Endothelial cell of umbilical vein (primary cell): ENCODE data around the gene KCNJ6.

Experiments used
- CTCF ChIP-seq, 2 donors: IDR thresholded peaks; 1 replicate in 1 of 2; 2 replicates in 1 of 2; pipeline ENCODE4 v1.5.1; 2011; ENCODE audit warnings: low read length in 2 of 2, mild to moderate bottlenecking in 2 of 2, moderate library complexity in 2 of 2, control low read depth in 1 of 2, inconsistent platforms in 1 of 2, low read depth in 1 of 2; ENCODE audit not compliant: insufficient read depth in 1 of 2; ENCODE audit errors: extremely low read depth in 1 of 2
- EZH2 ChIP-seq: IDR thresholded peaks from 2 replicates; pipeline ENCODE4 v1.6.1; 2012; ENCODE audit warnings: borderline replicate concordance, low read depth, mild to moderate bottlenecking, moderate library complexity, low read length, inconsistent platforms; ENCODE audit not compliant: severe bottlenecking
- FOS ChIP-seq: IDR thresholded peaks from 2 replicates; pipeline ENCODE4 v1.6.1; 2011; ENCODE audit warnings: mild to moderate bottlenecking, low read length, moderate library complexity, borderline replicate concordance; ENCODE audit not compliant: insufficient read depth
- GATA2 ChIP-seq: IDR thresholded peaks from 2 replicates; pipeline ENCODE4 v1.7.0; 2011; ENCODE audit warnings: low read depth, mild to moderate bottlenecking, moderate library complexity, mixed read lengths, low read length; ENCODE audit not compliant: insufficient read length, insufficient read depth
- MAX ChIP-seq: IDR thresholded peaks from 2 replicates; pipeline ENCODE4 v1.6.1; 2011; ENCODE audit not compliant: insufficient read depth, insufficient read length
- MYC ChIP-seq: IDR thresholded peaks from one replicate; pipeline ENCODE4 v1.6.1; 2011; ENCODE audit warnings: mild to moderate bottlenecking, low read depth, low read length
- POLR2A ChIP-seq: IDR thresholded peaks from 2 replicates; pipeline ENCODE4 v1.6.1; 2012; ENCODE audit warnings: low read depth, mild to moderate bottlenecking, control low read depth, low read length
- POLR2AphosphoS5 ChIP-seq: IDR thresholded peaks from 2 replicates; pipeline ENCODE4 v1.6.1; 2012; ENCODE audit warnings: low read depth, mild to moderate bottlenecking, control low read depth, low read length, moderate library complexity; ENCODE audit not compliant: insufficient read depth

DNA sequence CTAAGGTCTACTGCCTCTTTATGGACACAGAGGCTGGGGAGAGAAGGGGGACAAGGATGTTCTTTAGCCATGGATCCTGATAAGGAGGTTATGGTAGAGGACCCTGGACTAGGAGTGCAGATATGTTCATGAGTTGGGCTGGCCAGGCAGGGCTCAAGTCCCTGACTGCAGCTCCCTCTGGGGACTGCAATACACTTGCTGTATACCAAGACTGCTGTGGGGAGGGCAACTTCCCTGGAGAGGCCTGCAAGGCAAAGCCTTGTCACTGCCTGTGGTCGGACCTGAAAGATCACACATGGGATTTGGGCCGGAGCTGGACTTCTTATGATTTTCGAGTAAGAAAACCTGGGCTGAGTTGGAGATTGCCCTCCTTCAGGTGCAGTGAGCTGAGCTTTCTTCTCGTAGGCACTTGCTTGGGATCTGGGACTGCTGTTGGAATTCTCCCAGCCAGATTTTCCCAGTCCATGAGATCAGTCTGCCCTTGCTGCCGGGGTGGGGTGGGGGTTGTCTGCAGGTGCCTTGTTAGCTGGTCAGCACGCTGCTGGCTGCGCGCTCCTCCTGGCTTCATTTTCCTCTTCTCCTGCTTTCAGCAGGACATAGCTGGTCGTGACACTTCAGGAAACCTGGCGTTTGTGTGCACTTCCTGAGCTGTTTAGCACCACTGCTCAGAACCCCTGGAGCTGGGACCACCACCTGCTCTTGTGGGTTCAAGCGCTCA lies 49.0 kb upstream of the KCNJ6 start:
- no peak for TF ChIP-seq CTCF (IDR thresholded peaks at IDR 0.05; ENCODE audit: extremely low read depth in 1 of 2, insufficient read depth in 1 of 2, low read depth in 1 of 2, low read length in 2 of 2)
- no peak for TF ChIP-seq EZH2
- no peak for TF ChIP-seq POLR2AphosphoS5
- no peak for TF ChIP-seq MYC
- no peak for TF ChIP-seq POLR2A
- TF ChIP-seq MAX, result no peak
- no peak for TF ChIP-seq FOS
- TF ChIP-seq GATA2, result no peak
